ENCODE measurements around the gene DSE.

The DSE gene

DNA sequence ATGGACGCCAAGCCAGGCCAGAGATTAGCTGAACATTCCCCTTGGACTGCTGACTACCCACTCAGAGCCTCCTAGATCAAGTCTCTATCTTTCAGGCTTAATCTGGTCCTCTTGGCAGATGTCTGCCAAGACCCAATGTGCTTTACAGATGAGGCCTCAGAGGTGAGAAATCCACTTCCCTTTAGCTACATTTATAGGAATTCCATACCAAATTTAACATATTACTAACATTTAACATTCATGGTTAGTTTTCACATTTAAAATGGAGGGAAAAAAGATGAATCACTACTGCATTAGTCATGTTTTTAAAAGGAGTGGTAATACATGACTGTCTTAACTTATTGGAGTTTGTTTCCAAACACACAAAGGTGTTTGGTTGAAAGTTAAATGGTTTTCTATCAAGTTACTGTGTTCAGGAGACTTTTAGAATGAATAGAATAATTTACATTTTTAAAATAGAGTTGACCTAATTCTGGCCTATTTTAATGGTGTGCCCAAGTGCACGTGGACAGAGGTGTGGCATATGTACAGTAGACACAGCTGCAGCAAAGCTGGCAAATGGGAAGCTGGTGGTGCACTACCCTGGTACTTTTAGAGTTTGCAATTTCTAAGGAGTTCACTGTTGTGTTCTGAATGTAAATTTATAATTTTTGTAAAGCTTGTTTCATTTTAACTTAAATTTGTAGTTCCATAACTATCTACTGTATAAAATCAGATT, 48.5 kb downstream of the DSE start:
- no peak for DNase-seq

DNA sequence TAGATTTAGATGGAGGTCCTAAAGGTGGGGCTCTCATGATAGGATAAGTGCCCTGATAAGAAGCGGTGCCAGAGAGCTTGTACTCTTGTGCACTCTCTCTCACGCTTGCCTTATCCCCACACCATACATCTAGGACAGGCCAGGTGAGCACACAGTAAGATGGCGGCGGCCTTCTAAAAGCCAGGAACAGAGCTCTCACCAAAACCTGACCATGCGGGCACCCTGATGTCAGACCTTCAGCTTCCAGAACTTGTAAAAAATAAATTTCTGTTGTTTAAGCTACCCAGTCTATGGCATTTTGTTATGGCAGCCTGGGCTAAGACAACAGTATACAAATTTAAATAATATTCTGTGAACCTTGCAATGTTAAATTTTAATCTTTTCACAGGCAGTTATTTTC, 49.6 kb downstream of the DSE start:
- no peak for DNase-seq

DNA sequence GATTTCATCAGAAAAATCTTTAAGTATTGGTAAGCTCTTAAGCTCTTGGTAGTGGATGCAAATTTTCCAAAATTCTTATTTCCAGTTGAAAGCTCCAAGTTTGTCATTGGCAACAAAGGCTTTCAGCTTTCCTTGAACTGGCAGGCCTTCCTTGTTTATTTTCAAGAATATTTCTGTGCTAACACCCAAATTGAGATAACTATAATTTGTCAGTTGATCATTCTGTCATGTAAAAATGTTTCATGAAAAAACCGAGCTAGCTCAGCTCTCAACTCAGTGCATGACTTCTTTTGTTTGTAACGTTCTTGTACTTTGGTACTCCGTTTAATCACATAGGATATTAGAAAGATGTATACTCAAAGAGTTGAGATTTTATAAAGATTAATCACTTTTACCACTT, 51.5 kb downstream of the DSE start:
- DNase-seq = no peak

DNA sequence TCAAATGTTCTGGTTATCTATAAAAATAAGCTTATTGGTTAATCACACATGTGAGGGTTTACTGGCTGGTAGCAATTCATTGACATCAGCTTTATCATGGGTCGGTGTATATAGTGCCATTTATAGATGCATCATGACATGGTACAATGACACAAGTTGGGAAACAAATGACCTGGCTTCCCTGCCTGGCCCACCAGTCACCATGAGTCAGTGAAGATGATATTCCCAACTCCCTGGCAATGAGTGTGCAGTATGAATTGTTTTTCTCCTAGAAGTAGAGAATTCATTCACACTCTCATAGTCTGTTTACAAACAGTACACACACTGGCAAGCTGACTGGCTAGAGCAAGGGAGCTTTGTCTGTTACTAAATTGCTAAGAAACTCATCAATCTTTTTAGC, 53.3 kb downstream of the DSE start:
- DNase-seq = no peak

DNA sequence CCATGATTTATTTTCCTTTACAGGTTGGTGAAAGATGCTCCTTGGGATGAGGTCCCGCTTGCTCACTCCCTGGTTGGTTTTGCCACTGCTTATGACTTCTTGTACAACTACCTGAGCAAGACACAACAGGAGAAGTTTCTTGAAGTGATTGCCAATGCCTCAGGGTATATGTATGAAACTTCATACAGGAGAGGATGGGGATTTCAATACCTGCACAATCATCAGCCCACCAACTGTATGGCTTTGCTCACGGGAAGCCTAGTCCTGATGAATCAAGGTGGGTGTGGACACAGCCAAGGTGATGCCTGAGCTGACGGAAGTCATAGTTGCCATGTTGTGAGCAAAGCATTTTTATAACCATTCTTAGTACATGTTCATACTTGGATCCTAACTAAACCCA, 55.8 kb downstream of the DSE start:
- DNase-seq = no peak

DNA sequence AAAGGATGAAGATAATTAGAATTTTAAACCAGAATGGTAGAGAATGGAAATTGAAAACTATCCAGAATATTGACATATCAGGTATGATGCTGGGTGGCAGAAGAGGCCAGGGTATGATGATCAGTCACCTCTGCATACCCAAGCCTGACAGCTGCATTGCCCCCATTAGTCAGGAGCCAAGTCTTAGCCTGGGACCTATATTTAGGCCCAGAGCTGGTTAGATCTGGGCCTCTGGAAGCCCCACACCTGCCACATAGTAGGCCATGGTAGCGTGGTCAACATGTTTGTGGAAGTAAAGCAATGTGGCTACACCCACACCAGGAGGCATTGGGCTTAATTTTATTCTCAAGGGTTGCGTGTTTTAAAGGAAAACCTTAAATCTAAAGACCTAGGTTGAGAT, 58.4 kb downstream of the DSE start:
- no peak for DNase-seq

DNA sequence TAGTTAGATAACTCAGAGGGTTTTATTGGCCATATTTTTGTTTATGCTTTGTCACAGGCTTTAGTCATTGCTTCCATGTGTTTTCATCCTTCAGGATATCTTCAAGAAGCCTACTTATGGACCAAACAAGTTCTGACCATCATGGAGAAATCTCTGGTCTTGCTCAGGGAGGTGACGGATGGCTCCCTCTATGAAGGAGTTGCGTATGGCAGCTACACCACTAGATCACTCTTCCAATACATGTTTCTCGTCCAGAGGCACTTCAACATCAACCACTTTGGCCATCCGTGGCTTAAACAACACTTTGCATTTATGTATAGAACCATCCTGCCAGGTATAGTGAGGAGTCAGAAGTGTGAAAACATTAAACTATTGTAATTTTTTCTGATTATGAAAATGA, 60.1 kb downstream of the DSE start:
- DNase-seq = no peak

DNA sequence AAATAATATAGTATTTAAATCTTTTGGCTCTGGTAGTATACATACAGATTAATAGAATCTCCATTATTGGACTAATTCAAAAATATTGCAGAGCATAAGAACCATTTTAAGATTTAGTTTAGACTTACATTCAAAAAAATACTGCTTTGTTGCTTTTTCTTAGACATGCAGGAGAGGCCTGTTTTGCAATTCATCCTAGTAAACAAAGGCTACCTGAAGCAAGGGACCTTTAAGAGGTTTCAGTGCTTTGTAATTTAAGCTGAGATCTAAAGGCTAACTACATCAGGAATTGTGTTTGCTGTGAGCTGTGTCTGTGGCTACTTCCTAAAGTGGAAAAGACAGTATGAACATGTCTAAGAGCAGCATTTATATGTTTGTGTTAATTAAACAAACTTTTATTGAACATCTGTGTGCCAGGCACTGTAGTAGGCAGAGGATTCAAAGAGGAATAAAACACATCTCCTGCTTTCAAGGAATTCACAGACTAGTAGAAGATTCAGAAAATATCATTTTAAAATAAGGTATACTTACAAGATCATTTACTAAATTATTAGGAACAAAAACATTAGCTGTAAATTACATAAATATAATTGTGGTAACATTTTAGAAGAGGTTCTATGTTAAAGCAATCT, 61.3 kb downstream of the DSE start:
- DNase-seq = no peak

DNA sequence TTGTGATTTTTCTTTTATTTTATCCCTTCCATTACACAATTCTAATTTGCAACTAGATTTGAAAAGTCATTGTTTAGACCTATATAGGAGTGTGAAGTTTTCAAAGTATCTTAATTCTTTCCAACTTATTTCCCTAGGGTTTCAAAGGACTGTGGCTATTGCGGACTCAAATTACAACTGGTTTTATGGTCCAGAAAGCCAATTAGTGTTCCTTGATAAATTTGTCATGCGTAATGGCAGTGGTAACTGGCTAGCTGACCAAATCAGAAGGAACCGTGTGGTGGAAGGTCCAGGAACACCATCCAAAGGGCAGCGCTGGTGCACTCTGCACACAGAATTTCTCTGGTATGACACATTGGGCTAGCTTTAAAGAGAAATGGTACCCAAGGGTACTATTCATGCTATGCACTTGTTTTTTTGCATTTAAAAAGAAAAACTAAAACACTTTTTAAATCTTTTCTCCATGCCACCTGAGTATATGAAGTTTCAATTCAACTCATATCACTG, 62.5 kb downstream of the DSE start:
- DNase-seq = no peak

DNA sequence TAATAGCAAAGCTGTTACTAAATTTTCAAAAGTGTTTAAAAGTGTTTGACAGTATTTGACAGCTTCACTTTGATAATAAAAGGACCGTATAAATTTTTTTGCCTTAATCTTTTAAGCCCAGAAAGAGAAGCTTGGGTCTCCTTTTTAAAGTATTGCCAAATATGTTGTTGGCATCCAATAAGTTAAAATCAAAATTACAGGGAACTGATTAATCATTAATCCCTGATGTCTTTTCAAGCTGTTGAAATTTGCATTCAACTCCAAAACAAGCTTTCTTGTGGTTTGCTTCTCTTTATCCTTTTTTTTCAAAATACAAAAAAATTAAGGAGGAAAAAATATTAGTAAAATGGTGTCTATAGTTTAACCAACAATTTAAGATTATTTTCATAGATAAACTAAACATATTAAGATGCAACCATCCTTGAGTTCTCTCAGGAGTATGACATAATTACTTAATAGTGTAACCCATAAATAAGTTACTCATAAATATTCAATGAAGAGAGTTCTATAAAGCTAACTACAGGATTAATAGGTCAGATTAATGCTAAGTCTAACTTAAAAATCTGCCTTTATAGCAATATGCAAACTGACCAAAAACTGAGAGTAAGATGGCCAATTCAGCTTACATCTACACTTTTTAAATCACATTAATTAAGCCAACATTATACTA, 63.4 kb downstream of the DSE start:
- DNase-seq = no peak

DNA sequence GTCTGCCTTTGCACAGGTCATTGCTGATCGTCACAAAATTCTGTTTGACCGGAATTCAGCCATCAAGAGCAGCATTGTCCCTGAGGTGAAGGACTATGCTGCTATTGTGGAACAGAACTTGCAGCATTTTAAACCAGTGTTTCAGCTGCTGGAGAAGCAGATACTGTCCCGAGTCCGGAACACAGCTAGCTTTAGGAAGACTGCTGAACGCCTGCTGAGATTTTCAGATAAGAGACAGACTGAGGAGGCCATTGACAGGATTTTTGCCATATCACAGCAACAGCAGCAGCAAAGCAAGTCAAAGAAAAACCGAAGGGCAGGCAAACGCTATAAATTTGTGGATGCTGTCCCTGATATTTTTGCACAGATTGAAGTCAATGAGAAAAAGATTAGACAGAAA, 65.8 kb downstream of the DSE start:
- DNase-seq = no peak

DNA sequence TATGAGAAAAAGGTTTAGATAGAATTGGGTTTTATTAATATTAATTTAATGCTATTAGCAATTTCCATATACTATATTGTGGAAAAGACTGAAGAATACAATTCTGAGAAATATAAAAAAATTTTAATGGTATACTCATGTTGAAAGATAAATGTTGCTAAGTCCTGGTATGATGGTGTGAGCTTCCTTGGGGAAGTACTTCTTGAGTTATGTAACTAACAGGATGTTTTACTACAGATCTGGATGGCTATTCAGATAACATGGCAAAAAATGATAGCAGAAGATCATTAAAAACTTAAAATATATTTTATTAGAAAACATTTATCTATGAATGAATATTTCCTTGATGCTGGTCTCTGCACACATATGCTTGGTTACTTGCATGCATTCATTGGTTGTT, 66.9 kb downstream of the DSE start:
- DNase-seq = no peak

DNA sequence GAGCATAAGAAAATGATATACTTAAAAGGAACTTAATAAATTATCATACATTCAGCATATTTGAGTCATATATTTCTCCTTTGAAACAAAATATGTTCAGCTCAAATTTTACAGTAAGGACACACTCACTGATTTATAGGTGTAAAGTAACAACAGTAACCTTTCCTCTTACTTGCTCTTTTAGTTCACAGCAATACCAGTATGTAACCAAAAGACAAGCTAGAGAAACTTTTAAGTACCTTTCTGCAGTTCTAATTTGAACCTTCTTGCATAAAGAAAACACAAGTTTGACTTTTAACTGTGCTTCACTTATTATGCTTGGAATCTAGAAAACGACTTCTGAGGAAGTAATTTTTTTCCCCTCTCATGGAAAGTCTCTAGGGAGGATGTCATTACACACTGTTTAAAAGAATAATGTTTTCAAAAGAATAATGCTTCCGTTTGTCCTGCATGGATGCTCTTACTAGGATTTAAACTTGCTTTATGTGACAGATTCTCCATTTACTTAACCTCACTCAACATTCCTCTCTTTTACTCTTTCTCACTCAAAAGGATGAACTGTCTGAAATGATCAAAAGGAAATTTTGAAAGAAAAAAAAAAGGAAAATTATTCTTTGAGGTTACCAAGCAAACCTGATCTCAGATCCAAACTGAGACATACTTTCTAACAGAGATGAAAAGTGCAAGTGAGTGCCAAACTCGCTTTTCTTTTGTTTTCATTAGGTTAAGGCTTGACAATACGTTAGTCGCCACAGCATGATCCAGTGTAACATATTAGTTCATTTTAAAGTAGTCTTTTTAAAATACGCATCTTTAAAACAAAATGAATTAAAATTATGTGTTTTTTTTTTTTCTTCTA, 68.1 kb downstream of the DSE start:
- DNase-seq = no peak

DNA sequence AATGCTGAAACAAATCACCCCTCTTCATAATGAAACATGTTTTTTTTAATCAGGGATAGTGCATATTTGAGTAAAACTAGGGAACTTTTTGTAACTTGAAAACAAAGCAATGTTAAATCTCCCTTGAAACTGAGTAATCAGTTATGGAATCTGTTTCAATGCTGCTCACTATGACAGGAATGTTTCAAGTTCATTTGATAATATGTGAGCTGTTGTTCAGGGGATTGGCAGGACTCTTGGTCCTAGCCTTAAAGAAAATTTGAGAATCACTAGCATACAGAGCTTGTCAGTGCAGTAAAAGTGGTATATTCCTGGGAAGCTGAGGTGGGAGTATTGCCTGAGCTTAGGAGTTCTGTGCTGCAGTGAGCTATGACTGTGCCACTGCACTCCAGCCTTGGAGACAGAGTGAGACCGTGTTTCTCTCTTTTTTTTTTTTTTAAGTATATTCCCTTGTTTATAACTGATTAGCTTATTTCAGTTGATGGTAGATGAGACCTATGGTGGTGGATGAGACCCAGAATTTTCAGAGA, 68.8 kb downstream of the DSE start:
- no peak for DNase-seq

DNA sequence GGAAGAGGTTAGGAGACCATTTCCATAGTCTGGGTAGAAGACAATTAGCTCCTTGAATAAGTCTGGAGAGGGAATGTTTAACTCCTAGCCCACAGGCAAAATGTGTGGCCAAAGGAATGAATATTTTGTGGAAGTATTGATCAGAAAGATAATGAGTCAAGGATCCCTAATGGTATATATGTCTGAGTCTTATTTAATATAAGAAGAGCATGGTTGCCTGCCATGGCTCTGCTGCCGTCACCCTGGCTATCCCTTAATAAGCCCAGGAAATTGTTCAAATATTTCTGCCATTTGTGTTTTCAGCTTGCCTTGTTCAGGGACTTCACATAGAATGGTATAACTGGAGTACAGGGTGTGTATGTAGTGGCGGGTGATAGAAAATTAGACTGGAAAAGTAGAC, 72.4 kb downstream of the DSE start:
- no peak for DNase-seq

DNA sequence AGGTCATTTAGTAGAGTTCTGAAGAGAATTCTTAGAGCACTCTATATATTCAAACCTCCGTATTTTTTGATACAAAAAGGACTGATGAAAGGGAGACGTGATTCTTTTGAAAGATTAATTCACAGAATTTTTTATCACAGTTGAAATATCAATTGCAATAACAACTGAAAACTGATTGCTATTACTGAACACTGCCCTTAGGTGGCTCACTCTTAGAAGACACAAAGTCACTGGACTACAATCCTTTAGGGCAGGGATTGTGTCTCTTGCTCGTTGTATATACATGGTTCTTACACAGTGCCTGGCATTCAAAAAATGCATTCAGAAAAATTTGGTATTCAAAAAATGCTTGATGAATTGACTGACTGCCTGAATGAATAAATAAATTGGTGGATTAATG, 73.3 kb downstream of the DSE start:
- DNase-seq = no peak

DNA sequence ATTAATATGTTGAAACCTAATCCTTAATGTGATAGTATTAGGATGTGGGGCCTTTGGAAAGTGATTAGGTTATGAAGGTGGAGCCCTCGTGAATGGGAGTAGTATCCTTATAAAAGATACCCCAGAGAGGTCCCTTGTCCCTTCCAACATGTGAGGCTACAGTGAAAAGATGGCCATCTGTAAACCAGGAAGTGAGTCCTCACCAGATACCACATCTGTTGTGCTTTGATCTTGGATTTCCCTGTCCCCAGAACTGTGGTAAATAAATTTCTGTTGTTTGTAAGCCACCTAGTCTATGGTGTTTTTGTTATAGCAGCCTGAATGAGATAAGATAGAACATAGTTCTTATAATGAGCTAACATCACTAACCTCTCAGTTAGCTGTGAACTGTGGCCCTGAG, 73.8 kb downstream of the DSE start:
- DNase-seq = no peak

DNA sequence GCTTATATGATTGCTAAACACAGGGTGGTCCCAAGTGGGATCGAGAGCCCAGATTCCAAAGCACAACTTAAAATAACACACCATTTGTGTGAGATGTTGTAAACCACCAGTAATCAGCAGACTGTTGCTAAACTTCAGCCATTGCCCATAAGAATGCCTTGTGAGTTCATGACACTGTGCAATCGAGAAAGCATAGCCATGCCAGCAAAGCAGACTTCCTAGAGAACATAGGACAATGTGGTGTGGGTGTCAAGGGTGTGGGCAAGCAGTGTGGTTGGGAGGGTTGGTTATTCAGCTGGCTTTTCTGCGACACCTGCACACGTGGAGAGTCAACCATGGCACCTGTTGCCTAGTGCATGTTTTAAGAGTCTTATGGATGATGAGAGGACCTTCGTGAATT, 74.4 kb downstream of the DSE start:
- DNase-seq = no peak

DNA sequence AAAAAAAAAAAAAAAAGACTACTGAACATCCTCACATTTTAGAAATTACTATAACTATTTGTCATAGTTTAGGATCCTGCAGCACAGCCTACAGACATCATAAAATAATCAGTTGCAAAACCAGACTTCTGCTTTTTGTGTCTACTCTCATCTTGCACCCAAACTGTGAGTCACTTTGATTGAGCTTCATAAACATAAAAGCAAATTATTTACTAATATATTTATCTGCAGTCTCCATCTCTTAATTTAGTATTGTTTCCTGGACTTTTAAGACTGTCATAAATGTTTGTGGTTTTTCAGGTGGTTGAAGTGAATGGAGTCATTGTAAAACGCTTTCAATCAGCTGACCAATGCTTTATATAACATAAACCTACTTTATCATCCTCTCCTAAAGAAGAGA, 75.7 kb downstream of the DSE start:
- no peak for DNase-seq

DNA sequence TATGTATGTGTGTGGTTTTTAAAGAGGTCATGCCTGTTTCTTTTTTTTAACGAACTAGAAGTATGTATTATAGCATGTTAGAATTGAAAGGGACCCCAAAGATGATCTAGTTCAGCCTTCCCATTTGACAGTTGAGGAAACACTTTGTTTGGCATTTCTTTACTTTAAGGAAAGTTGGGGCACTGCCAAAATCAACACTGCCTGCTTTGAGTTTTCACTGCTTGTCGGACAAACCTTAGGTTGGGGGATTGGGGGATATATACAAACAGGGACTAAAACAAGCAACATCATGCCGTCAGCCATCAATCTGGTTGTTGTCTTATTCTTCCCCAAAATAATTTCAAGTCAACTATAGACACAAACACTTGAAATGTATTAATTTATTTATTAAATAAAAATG, 76.3 kb downstream of the DSE start:
- DNase-seq = no peak

DNA sequence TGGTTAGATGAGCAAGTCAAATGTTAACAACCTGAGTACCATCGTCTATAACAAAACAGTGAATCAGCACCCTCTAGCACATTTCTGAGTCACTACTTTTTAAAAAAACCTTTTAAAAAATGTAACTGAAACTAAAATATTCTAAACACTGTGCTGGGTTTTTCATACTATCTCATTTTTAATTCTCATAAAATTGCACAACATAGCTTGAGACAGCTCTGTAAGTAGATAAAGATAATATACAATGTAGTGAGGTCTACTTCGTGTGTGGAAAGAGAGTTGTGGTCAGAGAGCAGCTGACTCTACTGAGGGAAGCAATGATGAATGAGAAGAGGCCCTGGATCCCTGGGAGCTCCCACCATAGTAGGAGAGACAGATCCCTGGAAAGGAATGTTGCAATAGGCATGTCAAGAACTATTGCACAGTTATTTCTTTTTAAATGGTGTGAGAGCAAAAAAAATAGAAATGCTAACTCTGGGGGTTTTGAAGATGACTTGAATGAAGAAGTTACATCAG, 76.8 kb downstream of the DSE start:
- no peak for DNase-seq

DNA sequence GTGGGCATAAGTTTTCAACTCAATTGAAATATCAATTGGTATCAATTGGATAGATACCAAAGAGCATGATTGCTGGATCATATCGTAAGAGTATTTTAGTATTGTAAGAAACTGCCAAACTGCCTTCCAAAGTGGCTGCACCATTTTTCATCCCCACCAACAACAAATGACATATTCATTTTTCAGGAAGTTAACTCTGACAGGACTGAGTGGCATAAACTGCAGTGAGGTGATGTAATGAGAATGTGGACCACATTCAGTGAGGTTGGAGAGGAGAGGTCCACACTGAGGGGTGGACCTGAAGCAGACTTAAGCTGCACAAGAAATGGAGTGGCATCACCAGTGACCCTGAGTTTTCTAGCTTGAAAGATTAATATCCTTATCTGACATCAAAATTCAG, 78.8 kb downstream of the DSE start:
- DNase-seq = no peak

DNA sequence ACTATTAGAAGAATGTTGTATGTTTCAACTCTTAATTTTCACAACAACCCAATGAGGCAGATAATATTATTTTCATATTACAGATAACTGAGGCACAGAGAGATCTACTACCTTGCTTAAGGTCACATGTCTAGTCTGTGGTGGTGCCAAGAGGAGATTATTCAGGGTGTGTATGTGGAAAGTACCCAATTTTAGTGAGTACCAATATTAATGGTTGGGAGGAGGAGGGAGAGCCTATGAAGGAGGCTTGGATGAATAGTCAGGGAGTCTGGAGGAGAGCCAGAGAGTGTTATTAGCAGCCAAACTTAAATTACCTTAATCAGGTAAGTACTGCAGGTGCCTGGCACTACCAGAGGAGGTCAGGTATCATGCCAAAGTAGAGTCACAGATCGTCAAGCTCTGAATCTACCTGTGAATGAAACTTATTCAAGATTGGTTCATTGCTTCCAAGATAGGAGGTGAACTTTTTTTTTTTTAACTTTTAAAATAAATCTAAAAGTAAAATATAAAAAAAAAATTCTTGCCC, 79.5 kb downstream of the DSE start:
- no peak for DNase-seq

Measured in activated CD4-positive, alpha-beta T cell treated with anti-CD3 and anti-CD28 coated beads, Interleukin-2, amount 50 U/mL, for 1 hour (primary cell).